Stimulated activated CD4-positive, alpha-beta T cell treated with anti-CD3 and anti-CD28 coated beads, TNF-alpha, amount 100 ng/mL, for 1 hour (primary cell): Measurements from ENCODE around the gene FRS3.
"Not testable (repeated sequence)": the region's sequence is repeated elsewhere in the genome, so short reads cannot be mapped to it uniquely, and the experiment has no call there.

Experiments
- DNase-seq, 3 donors: peaks; one replicate each; pipeline ENCODE4 v3.0.0-alpha.2; 2020; ENCODE audit warnings: low read depth in 3 of 3, low spot score in 1 of 3

Gene FRS3

GRCh38 chr6:41770381-41771057 is 9.2 kb downstream of the FRS3 start:
- no peak for DNase-seq

DNA sequence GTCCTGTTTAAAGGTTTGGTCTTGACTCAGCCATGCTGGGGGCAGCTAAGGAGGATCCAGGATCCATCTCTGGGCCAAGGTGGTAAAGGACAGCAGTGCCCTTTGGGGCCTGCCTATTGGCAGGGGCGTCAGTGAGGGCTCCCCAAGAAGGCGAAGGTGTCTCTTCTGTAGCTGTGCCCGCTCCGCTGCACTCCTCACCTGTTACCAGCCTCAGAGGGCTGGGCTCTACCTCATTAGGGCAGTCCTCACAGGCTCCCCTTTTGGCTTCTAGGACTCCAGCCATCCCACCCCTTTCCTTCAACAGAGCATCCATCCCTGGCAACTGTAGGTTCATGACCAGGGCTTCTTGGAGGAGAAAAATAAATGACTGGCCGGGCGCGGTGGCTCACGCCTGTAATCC is 10.3 kb downstream of the FRS3 start:
- no peak for DNase-seq

DNA sequence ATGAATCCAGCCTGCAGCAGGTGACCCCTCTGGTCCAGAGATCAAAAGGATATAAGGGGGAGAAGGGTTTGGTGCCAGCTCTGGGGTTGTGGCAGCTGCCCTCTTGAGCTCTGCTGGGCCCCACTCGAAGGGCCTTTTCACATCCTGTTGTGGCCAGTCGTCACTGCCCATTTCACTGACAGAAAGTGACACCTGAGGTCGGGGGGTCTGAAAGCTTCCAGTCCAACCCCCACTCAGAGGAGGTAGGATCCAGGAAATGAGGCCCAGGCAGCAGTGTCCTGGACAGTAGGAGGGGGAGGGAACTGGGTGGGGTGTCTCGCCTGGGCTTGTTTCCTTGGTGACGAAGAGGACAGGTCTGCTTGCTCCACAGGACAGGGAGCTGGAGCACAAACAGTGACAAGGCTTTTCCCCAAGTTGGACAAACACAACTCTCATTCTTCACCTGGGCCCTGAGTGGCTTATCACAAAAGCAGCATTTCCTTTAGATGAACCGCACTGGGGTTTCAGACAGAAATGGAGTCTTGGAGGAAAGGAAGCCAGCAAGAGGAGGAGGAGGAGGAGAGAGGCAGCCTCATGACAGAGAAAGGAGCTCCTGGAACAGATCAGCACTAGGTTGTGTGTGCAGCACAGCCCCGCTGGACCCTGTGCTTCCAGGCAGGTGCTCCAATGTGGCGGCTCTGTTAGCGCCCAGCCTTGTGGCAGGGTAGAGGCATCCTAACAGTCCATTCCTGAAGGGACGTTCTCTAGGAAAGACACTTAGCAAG is 11.0 kb downstream of the FRS3 start:
- no peak for DNase-seq

GRCh38 chr6:41767112-41767833 is 12.4 kb downstream of the FRS3 start:
- DNase-seq: no peak

DNA sequence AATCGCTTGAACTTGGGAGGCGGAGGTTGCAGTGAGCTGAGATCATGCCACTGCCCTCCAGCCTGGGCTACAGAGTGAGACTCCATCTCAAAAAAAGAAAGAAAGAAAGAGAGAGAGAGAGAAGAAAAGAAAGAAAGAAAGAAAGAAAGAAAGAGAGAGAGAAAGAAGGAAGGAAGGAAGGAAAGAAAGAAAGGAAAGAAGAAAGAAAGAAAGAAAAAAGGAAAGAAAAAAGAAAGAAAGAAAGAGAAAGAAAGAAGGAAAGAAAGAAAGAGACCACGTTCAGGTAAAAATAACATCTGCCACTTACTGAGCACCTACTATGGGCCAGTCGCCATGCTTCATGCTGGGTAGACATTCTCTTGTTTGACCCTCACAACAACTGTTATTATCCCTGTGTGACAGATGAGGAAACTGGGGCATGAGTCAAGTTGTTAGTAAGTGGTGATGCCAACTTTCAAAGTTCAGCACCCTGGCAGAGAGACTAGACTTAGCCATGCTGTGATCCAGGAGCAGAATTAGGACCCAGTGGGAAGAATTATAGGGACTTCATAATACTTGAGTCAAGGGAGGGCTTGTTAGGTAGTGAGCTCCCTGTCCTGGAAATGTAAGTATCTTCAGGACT is 13.5 kb downstream of the FRS3 start:
- not testable (repeated sequence) for DNase-seq

DNA sequence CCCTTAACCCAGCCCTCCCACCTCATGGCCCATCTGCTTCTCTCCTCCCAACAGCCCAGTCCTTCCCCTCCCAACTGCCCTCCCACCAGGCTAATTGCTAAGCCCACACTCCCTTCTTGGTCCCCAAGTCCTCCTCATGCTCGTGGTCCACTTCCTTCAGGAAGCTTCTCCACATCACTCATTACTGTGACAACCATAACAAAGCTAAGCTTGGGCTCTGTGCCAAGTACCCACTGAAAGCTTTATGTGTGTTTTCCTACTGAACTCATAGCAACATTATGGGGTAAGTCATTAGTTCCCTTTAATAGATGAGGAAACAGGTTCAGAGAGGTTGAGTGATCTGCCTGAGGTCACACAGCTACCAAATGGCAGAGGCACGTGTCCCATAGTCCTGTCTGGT is 16.2 kb downstream of the FRS3 start:
- DNase-seq: no peak

DNA sequence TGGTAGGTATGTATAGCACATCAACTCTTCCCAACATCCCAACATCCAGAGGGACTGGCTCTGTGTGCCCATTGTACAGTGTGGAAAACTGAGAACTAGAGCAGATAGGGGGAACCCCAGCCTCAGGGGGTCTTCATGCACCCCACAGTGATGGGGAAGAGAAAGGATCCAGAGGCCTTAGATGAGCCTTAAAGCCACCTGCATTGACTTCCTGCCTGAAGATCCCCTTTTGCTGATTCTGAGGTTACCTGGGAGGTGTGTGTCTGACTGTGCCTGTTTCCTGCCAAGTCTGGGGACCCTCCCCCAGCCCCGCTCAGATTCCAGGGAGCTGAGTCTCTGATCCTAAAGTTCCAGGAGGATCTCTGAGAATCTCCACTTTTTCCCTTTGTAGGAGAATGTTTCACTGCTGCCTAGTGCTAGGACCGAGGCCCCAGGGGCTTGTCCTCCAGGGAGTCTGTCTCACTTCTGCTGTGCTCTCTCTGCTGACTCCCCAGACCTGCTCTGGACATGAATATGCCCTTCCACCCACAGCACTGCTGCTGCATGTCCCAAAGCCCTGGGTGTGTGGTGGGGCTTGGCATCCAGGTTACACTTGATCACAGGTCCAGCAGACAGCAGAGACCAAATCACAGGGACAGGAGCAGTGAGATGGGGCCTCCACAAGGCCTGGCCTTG is 19.7 kb downstream of the FRS3 start:
- no peak for DNase-seq

DNA sequence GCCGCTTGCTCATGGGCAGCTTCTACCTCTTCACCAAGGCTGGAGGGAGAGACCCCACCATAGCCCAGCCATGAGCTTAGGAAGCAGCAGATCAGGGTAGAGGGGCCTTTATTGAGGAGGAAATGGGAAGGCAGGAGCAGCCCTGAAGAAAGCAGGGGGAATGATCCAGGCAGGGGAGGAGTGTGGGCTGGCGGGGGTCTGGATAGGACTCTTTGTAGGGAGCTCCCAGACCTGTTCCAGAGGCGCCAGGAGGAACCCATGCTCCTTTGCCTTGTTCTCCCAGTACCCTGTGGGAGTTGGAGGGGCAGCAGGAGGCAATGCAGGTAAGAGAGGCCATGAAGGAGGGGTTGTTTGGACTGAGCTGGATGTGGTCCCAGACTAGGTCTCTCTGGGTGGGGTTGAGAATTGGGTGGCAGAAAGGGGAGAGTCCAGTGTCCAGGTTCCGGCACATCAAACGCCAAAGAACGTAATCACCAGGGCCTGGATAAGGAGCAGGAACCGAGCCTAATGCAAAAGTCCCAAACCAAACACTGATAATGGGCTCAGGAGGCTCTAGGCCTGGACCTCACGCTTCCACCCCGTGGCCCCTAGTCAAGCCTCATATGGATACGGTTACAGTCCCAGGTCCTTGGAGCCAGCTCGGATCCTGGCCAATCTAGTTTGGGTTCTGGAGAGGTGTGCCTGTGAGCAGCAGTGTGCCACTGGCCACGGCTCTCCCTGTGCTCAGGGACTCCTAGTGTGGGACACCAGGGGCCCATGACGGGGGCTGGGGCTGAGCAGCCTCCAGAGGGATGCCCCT is 20.4 kb downstream of the FRS3 start:
- DNase-seq: no peak

- DNase-seq: no peak
These were observed 21.1 kb downstream of the FRS3 start for GRCh38 chr6:41758641-41759035.

DNA sequence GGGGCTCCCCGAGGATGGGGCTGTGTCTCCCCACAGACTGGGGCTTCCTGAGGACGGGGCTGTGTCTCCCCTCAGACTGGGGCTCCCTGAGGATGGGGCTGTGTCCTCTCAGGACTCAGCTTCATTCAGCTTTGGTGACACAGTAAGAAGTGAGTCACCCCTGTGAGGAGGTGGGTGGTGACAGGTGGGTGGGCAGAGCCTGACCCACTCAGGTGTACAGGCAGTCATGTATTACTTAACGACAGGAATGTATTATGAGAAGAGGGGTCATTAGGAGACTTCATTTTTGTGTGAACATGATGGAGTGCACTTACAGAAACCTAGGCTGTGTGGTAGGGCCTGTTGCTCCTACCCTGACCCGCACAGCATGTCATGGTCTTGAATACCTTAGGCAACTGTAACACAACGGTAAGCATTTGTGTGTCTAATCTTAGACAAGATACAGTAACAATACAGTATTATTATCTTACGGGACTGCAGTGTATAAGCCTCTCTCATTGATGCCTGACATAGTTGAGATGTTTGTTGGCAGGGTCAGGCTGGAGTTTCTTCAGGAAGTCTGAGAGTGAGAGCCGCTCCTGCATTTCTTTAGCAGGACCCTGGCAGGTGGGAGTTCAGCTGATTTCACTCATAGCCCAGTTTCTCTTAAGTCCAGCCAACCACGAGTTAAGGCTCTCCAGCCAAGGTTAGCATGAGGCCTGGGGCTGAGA is 21.6 kb downstream of the FRS3 start:
- DNase-seq: no peak

GRCh38 chr6:41757271-41757670 is 22.4 kb downstream of the FRS3 start:
- DNase-seq: no peak

DNA sequence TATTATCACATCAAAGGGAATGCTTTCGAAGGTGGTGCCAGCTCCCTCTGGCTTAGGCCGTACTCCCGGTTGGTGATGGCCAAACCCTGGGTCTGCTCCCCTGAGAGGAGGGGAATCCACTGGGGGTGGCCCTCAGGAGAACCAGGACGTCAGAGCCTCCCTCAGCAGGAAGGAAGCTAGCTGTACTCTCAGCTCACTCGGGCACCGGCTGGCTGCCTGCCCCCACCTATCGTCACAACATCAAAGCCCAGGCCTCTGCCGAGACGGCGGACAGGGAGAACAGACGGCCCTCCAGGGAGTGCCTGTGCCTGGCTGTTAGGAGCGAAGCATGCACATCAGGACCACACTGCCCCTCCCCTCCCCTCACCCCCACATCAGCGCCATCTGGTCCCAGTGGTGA is 23.3 kb downstream of the FRS3 start:
- no peak for DNase-seq

DNA sequence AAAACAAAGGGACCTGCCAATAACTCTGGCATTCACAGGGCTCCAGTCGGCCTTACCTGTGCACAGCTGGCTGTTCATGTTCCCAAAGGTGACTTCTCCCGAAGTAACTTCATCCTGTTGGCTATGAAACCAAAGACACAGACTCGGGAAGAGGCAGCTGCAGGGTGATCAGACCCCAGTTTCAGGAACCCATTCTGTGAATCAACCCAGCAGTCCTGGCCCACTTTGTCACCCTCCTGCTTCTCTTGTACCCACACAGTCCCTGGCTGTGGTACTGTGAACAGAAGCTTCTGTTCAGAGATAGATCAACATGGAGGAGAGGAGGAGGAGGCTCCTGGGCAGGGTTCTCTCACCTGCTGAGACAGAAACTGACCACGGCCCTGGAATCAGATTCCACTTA is 23.8 kb downstream of the FRS3 start:
- DNase-seq: no peak

GRCh38 chr6:41750374-41750773 is 29.3 kb downstream of the FRS3 start:
- no peak for DNase-seq

GRCh38 chr6:41748542-41748941 is 31.2 kb downstream of the FRS3 start:
- no peak for DNase-seq

- DNase-seq: no peak
These were observed 31.6 kb downstream of the FRS3 start for GRCh38 chr6:41748102-41748477.

DNA sequence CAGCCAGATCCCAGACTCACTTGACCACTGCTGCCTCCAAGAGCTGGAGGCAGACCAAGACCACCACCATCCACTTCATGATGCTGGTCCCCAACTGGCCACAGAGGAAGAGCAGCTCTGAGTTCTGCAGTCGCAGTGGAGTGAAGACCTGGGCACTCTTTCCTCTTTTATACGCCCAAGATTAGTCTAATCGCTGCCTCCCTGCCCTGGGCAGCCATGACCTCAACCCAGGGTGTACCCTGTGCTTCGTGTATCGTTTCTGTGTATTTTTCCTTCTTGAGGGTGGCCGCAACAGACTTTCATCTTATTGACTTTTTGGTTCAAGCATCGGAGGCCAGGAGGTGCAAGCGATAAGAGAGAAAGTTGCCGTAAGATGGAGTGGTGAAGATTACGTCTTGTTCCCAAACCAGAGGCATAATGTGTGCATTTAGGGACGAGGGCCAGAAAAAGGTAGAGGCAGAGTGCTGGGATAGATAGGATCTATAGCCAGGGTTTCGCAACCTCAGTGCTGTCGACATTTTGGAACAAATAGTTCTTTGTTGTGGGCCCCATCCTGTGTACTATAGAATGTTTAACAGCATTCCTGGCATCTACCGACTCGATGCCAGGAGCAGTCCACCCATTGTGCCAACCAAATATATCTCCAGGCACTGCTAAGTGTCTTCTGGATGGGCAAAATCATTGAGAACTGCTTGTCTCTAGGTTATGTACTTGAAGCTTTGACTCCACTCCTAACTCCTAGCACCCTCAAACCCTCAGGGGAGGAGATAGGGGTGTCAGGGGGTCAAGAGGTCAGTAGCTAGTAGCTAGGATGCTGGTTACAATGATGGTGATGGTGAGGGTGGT is 32.2 kb downstream of the FRS3 start, which contains the start of gene PGC:
Gene PGC, minus strand, starts transcription at position 142 of the 846 bp plus-strand sequence. Its CDS starts 63 bp downstream, at position 79.
- no peak for DNase-seq

GRCh38 chr6:41746107-41746506 is 33.6 kb downstream of the FRS3 start:
- DNase-seq: no peak
